Heart right ventricle (tissue), 16 donors: ENCODE measurements around the gene JUNB. TPM values are rescaled to one million over a fixed set of nuclear protein-coding genes. Genes with fewer than 3 reads are reported as not detected.
"Not testable (repeated sequence)": the region's sequence is repeated elsewhere in the genome, so short reads cannot be mapped to it uniquely, and the experiment has no call there.

Source experiments
- ATAC-seq, 8 donors: fragments of 200-7000 bp; cut with Tn5 transposase; one replicate each; pipeline ENCODE4 v1.9.1; 2020; ENCODE audit warnings: mild to moderate bottlenecking in 8 of 8, moderate library complexity in 8 of 8, moderate number of reproducible peaks in 1 of 8
- DNase-seq, 2 donors: peaks; one replicate each; pipeline ENCODE4 v3.0.0-alpha.2; 2020
- H3K27ac ChIP-seq, 10 donors: fragments of 200-600 bp; sonication (generic) in 2 of 10; one replicate each; pipeline versions ENCODE4 v1.5.0 to v1.8.0; 2020 to 2022; ENCODE audit warnings: mild to moderate bottlenecking in 3 of 10
- H3K27me3 ChIP-seq, 7 donors: fragments of 200-600 bp; one replicate each; pipeline ENCODE4 v1.8.0; 2021 to 2022; ENCODE audit warnings: mild to moderate bottlenecking in 2 of 7
- H3K36me3 ChIP-seq, 9 donors: fragments of 200-600 bp; sonication (generic) in 1 of 9; one replicate each; pipeline versions ENCODE4 v1.5.0 to v1.8.0; 2020 to 2022; ENCODE audit warnings: mild to moderate bottlenecking in 2 of 9
- H3K4me1 ChIP-seq, 9 donors: fragments of 200-600 bp; sonication (generic) in 1 of 9; one replicate each; pipeline versions ENCODE4 v1.5.0 to v1.8.0; 2020 to 2022; ENCODE audit warnings: mild to moderate bottlenecking in 4 of 9
- H3K4me3 ChIP-seq, 10 donors: fragments of 200-600 bp; sonication (generic) in 2 of 10; one replicate each; pipeline versions ENCODE4 v1.5.0 to v1.8.0; 2020 to 2022; ENCODE audit warnings: mild to moderate bottlenecking in 7 of 10, moderate library complexity in 2 of 10
- H3K9me3 ChIP-seq, 11 donors: fragments of 200-600 bp in 10 of 11; sonication (generic) in 2 of 11; one replicate each; pipeline versions ENCODE4 v1.5.0 to v1.8.0; 2013 to 2022; ENCODE audit warnings: mild to moderate bottlenecking in 2 of 11, control low read depth in 1 of 11, moderate library complexity in 1 of 11
- WGBS, 2 donors: extraction: QIAGEN DNeasy Blood & Tissue Kit; methylation state at CpG; one replicate each; pipeline ENCODE4 v1.1.7; 2013; ENCODE audit warnings: inconsistent platforms in 1 of 2; 5-methylcytosine and 5-hydroxymethylcytosine counted together
- intact Hi-C, 10 donors: fragments of 100-400 bp; cut with DNase I; formaldehyde crosslinking; loops; one replicate each; pipeline versions ENCODE4 v1.11.1 to v1.14.2; 2022
- polyA plus RNA-seq, 2 donors: library from polyadenylated mRNA; stranded (reverse); fragments of 200-250 nt; gene quantifications; one replicate each; pipeline ENCODE4 v1.2.3, GENCODE V29; 2013
- total RNA-seq, 10 donors: library from RNA; stranded (reverse); fragmentation: NEBNext Ultra II Directional in 3 of 10; extraction: Animal tissue kit (Norgen Biotek cat#: 25700) in 3 of 10; gene quantifications; one replicate each; pipeline versions ENCODE4 v1.2.1 to v1.2.4, GENCODE V29; 2021 to 2023
- TF ChIP-seq, protein P1 (sequence below), 9 donors: fragments of 200-600 bp; sonication (generic) in 2 of 9; IDR thresholded peaks; one replicate each; pipeline versions ENCODE4 v1.5.0 to v1.8.0; 2021 to 2022; ENCODE audit warnings: antibody characterized with exemption in 9 of 9, mild to moderate bottlenecking in 5 of 9, moderate library complexity in 1 of 9
- donor health status: Arrhythmogenic right ventricular cardiomyopathy.
- donor health status: ischemic (EF 13 %, LVEDD 7.1; RV severe dilation, severe dysfunction).
- donor health status: healthy with polysubstance abuse.
- donor health status: DM: no; HTN: yes; CAD: no.
- donor health status: DM: no; HTN: no; CAD: no.
- donor health status: ischemic (EF 25% LVEDD 6.9; RV normal size, moderate dysfunction).
- donor health status: ischemic (EF 25% LVEDD 5.7; RV mildly dilated, moderate dysfunction).
- donor health status: healthy.
- donor health status: DM: yes; HTN: yes; CAD: no.
- donor health status: Ischemic cardiomyopathy.
- donor health status: ischemic (EF 35%, LVEDD 5.7; RV mildly dilated, moderate dysfunction).
- donor health status: nonischemic (EF 11% LVEDD 7.7; RV severe dilation, severe dysfunction).
- donor health status: DM: yes; HTN: yes; CAD: no.
- donor health status: PGD.
- donor health status: ischemic (EF 29% LVEDD 5.4; RV normal size, mild dysfunction).
- donor health status: nonischemic (EF 23%, LVEDD 6.1; RV moderate dilation, normal function).

Gene JUNB
- total and polyA plus RNA-seq, 12 donors: 22.4 to 247 (median 65.7) TPM

DNA sequence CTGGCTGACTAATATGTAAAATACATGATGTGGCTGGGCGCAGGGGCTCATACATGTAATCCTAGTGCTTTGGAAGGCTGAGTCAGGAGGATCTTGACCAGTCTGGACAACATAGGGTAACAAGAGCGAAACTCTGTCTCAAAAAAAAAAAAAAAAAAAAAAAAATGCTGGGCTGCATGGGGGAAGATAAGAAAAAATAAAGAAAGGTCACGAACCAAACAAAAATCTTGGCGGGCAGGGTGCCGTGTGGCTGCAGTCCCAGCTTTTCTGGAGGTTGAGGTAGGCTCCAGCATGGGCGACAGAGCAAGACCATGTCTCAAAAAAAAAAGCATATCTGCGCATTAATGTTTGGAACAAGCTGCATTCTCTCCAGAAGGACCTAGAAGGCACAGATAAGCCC is 23.8 kb downstream of the JUNB start:
- Histone ChIP-seq H3K27me3 (no peaks in the 10 kb centered on the region), H3K36me3 (peaks cover 0 to 42% (median 6%) of the 10 kb centered on the region in 9 donors), H3K4me3 (no peak overlapping the region), H3K27ac (no peak overlapping the region), H3K4me1 (no peaks in the 10 kb centered on the region), H3K9me3 (no peaks in the 10 kb centered on the region)
- no peak for ATAC-seq
- 94 to 96% methylated on average over 7 of the region's 7 CpGs for WGBS, 2 donors
- intact Hi-C loops: loop anchor here in 1 of 10 donors (5.0 kb wide), 1 partner anchor 47 kb away; no protein-coding TSS in a partner anchor
- TF ChIP-seq, protein P1, sequence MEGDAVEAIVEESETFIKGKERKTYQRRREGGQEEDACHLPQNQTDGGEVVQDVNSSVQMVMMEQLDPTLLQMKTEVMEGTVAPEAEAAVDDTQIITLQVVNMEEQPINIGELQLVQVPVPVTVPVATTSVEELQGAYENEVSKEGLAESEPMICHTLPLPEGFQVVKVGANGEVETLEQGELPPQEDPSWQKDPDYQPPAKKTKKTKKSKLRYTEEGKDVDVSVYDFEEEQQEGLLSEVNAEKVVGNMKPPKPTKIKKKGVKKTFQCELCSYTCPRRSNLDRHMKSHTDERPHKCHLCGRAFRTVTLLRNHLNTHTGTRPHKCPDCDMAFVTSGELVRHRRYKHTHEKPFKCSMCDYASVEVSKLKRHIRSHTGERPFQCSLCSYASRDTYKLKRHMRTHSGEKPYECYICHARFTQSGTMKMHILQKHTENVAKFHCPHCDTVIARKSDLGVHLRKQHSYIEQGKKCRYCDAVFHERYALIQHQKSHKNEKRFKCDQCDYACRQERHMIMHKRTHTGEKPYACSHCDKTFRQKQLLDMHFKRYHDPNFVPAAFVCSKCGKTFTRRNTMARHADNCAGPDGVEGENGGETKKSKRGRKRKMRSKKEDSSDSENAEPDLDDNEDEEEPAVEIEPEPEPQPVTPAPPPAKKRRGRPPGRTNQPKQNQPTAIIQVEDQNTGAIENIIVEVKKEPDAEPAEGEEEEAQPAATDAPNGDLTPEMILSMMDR (IDR thresholded peaks at IDR 0.05): no peak
- DNase-seq: no peak

DNA sequence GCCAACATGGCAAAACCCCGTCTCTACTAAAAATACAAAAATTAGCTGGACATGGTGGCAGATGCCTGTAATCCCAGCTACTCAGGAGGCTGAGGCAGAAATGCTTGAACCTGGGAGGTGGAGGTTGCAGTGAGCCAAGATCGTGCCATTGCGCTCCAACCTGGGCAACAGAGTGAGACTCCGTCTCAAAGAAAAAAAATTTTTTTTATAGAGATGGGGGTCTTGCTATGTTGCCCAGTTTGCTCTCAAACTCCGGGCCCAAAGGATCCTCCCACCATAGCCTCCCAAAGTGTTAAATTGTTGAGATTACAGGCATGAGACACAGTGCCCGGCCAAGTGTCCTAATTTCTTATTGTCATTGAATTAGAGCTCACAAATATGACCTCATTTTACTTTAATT is 25.9 kb downstream of the JUNB start:
- H3K4me1 ChIP-seq, H3K27me3 ChIP-seq, H3K9me3 ChIP-seq, H3K4me3 ChIP-seq, DNase-seq, ATAC-seq, H3K27ac ChIP-seq: not testable (repeated sequence)
- intact Hi-C loops: loop anchor here in 1 of 10 donors (5.0 kb wide), 1 partner anchor 45 kb away; no protein-coding TSS in a partner anchor
- WGBS, 2 donors: 93 to 95% methylated on average over 6 of the region's 6 CpGs
- H3K36me3 ChIP-seq: peaks cover 0 to 26% (median 6%) of the 10 kb centered on the region in 9 donors

DNA sequence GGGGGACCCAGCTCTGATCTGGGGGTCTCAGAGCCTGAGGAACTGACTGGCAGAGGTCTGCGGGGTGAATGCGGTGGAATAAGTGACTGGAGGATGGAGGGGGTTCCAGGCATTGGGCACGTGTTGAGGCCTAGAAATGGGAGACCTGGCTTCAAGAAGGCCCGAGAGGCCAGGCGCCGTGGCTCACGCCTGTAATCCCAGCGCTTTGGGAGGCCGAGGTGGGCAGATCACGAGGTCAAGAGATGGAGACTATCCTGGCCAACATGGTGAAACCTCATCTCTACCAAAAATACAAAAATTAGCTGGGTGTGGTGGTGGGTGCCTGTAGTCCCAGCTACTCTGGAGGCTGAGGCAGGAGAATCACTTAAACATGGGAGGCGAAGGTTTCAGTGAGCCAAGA is 26.5 kb downstream of the JUNB start:
- not testable (repeated sequence) for DNase-seq, H3K9me3 ChIP-seq

DNA sequence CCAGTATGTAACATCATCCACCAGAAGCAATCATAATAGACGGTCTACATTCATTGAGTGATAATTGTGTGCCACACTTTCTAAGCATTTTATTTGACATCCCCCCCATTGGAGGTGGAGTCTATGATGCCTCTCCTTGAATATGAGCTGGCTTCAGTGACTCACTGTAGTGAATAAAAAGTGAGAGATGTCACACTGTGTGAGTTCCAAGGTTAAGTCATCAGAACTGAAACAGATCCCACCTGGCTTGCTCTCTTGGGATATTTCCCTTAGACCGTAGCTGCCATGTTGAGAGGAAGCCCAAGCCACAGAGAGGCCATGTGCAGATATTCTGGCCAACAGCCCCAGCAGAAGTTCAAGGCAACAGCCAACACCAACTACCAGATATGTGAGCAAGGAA is 30.5 kb downstream of the JUNB start:
- ATAC-seq (no peak), DNase-seq (no peak)
- Histone ChIP-seq H3K27me3 (peaks cover 0 to 42% (median 34%) of the 10 kb centered on the region in 7 donors), H3K4me1 (peaks cover 0 to 6% (median 0%) of the 10 kb centered on the region in 9 donors), H3K27ac (no peak overlapping the region), H3K9me3 (peaks cover 0 to 8% (median 0%) of the 10 kb centered on the region in 11 donors), H3K36me3 (no peaks in the 10 kb centered on the region), H3K4me3 (no peak overlapping the region)
- WGBS, 2 donors: 76 to 89% methylated on average over 2 of the region's 2 CpGs
- intact Hi-C loops: no loop called here
- TF ChIP-seq, protein P1 (IDR thresholded peaks at IDR 0.05): no peak

More for the DNA sequence above, 26.5 kb downstream of the JUNB start:
- ATAC-seq, H3K27me3 ChIP-seq, H3K27ac ChIP-seq, H3K4me3 ChIP-seq, H3K4me1 ChIP-seq: not testable (repeated sequence)
- intact Hi-C loops: loop anchor here in 1 of 10 donors (5.0 kb wide), 1 partner anchor 44 kb away; no protein-coding TSS in a partner anchor
- peaks cover 0 to 22% (median 6%) of the 10 kb centered on the region in 9 donors for H3K36me3 ChIP-seq
- WGBS, 2 donors: 92 to 93% methylated on average over 11 of the region's 11 CpGs

DNA sequence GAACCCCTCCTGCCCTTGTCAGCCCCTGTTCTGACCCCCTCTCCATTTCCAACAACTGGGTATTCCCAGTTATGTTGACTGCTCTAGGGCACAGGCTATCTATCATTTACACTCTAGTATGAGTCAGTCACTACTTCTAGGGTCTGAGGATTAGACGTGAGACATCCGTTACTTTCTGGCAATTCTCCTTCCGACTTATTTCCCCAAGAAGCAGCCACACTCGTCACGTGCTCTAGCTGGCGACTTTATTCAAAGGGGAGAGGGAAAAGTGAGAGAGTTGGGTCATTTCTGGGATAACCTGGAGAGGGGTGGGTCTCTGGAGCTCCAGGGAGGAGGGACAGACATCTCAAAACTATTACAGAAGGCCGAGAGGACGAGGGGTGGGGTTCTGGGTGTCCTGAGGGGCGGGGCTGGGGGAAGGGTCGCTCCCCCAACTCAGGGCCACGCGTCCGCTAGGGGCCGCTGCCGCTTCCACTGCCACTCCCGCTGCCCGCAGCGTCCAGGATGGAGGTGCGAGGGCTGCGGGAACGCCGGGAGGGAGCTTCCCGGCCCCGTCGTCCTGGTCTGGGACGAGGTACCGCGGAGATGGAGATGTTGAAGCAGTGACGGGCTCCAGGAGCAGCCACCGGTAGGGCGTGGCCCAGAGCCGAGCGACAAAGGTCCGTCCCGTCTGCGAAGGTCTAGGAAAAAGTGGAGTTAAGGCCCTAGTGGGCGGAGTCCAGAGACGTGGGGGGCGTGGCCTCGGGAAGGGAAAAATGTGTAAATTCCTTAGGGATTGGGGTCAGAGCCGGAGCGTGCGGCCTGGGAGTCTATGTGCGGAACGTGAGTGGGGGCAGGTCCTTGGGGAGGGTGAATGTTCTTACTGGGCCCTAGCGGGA is 34.2 kb downstream of the JUNB start:
- Histone ChIP-seq H3K4me3 (no peak overlapping the region), H3K9me3 (peaks cover 0 to 8% (median 0%) of the 10 kb centered on the region in 11 donors), H3K27ac (no peak overlapping the region), H3K4me1 (peaks cover 0 to 6% (median 0%) of the 10 kb centered on the region in 9 donors), H3K27me3 (peaks cover 0 to 80% (median 71%) of the 10 kb centered on the region in 7 donors), H3K36me3 (no peaks in the 10 kb centered on the region)
- TF ChIP-seq, protein P1 (IDR thresholded peaks at IDR 0.05): peak in 7 of 9 donors; percentile 24 to 44 (median 32)
- 5 to 7% methylated on average over 46 of the region's 46 CpGs for WGBS, 2 donors
- peak in 2 of 8 donors; percentile 40 to 49 for ATAC-seq
- DNase-seq: no peak
- intact Hi-C loops: no loop called here
